GM20000 (cell line): ENCODE results near the gene ERC1.
"Not testable (repeated sequence)": the region's sequence is repeated elsewhere in the genome, so short reads cannot be mapped to it uniquely, and the experiment has no call there.

Experiments used
- DNase-seq: peaks from one replicate; pipeline ENCODE4 v3.0.0; 2012; ENCODE audit warnings: low spot score
- CTCF ChIP-seq: IDR thresholded peaks from 2 replicates; pipeline ENCODE4 v1.5.1; 2012; ENCODE audit warnings: mild to moderate bottlenecking, control low read depth; ENCODE audit errors: extremely low read depth, missing control alignments

ERC1 gene

DNA sequence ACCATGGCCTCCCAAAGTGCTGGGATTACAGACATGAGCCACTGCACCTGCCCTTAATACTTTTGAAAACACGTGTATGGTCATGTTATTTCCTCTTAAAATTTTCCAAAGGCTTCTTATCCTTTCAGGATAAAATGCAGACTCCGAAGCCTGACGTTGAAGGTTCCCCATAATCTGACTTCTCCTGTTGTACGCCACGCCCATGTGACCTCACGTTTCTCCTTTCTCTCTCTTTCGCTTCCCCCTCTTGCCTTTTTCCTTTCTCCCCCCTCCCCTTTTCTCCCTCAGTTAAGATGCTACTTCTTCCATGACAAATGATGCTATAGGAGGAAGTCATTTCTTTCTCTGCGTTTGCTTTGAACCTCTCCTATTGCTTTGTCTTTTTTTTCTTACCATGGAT is 337.4 kb downstream of the ERC1 start:
- TF ChIP-seq CTCF = no peak
- no peak for DNase-seq

GRCh38 chr12:1329784-1330476 is 338.9 kb downstream of the ERC1 start:
- DNase-seq = no peak
- TF ChIP-seq CTCF = no peak

- no peak for TF ChIP-seq CTCF
Measured at GRCh38 chr12:1330477-1330827, 339.4 kb downstream of the ERC1 start.

GRCh38 chr12:1332327-1332726 is 341.3 kb downstream of the ERC1 start:
- no peak for TF ChIP-seq CTCF
- no peak for DNase-seq

More at GRCh38 chr12:1330477-1330827, 339.4 kb downstream of the ERC1 start:
- no peak for DNase-seq

GRCh38 chr12:1338483-1339177 is 347.6 kb downstream of the ERC1 start:
- no peak for TF ChIP-seq CTCF
- DNase-seq = no peak

GRCh38 chr12:1339178-1339541 is 348.1 kb downstream of the ERC1 start:
- DNase-seq = not testable (repeated sequence)

DNA sequence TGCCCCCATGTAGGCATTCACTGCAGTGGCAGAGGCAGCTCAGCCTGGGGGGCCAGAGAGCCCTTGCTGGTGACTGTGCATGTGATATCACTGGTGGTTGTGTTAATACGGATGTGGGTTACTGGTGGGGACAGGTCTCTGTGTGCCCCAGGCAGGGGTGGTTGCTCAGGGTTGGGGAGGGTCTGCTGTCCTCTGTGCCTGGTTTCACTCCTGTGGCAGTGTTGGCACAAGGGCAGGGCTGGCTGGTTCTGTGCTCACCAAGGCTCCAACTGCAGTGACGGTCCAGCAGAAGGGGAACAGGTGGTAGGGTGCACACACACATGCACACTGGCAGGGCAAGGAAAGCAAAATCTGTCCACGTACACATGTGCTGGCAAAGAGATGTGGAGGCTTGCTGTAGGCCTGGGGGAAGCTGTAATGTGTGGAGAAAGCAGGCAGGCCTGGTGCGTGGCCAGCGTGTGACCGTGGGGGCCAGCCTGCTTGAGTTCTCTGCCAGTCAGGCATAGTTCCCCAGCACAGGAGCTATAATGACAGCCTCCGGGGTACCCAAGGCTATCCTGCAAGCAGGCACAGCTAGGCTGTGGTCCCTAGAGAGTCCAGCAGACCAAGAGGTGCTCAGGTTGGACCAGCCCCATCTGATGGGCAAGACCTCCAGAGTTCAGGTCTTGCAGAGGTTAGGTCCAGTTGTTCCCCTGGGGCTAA is 348.7 kb downstream of the ERC1 start:
- no peak for TF ChIP-seq CTCF
- DNase-seq = no peak

DNA sequence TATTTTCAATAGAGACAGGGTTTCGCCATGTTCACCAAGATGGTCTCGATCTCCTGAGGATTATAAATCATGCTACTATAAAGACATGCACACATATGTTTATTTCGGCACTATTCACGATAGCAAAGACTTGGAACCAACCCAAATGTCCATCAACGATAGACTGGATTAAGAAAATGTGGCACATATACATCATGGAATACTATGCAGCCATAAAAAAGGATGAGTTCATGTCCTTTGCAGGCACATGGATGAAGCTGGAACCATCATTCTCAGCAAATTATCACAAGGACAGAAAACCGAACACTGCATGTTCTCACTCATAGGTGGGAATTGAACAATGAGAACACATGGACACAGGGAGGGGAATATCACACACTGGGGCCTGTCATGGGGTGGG is 350.2 kb downstream of the ERC1 start:
- DNase-seq = not testable (repeated sequence)
